Measurements from ENCODE around the gene KDM6A.
"Not testable (repeated sequence)": the region's sequence is repeated elsewhere in the genome, so short reads cannot be mapped to it uniquely, and the experiment has no call there.

Gene KDM6A

GRCh38 chrX:44872821-44873414 lies at the start of gene KDM6A:
Gene KDM6A (plus strand): TSS chrX:44873188. CDS start chrX:44873552, 364 bp downstream.
- peak; percentile 86 to 91 for DNase-seq (ENCODE audit: low read depth in 2 of 2)

- not testable (repeated sequence) for DNase-seq (ENCODE audit: low read depth in 2 of 2)
These were observed 49.8 kb upstream of the KDM6A start for GRCh38 chrX:44823193-44823592.

- DNase-seq (ENCODE audit: low read depth in 2 of 2), result no peak
These were observed 44.9 kb upstream of the KDM6A start for GRCh38 chrX:44828008-44828605.

- DNase-seq (ENCODE audit: low read depth in 2 of 2), result no peak
These were observed 43.2 kb upstream of the KDM6A start for GRCh38 chrX:44829832-44830231.

- no peak for DNase-seq (ENCODE audit: low read depth in 2 of 2)
These were observed 30.3 kb upstream of the KDM6A start for GRCh38 chrX:44842550-44843317.

- no peak for DNase-seq (ENCODE audit: low read depth in 2 of 2)
These were observed 29.7 kb upstream of the KDM6A start for GRCh38 chrX:44843318-44843702.

GRCh38 chrX:44843753-44844152 lies 29.2 kb upstream of the KDM6A start, which contains the start of gene DUSP21:
Gene DUSP21 (plus strand): TSS chrX:44844021. CDS start chrX:44844133, 112 bp downstream.
- DNase-seq (ENCODE audit: low read depth in 2 of 2), result no peak

GRCh38 chrX:44844204-44844603 lies 28.8 kb upstream of the KDM6A start:
- no peak for DNase-seq (ENCODE audit: low read depth in 2 of 2)

- not testable (repeated sequence) for DNase-seq (ENCODE audit: low read depth in 2 of 2)
These were observed 22.1 kb upstream of the KDM6A start for GRCh38 chrX:44850891-44851290.

- no peak for DNase-seq (ENCODE audit: low read depth in 2 of 2)
These were observed 1.8 kb upstream of the KDM6A start for GRCh38 chrX:44871114-44871645.

GRCh38 chrX:44871931-44872820 lies 812 bp upstream of the KDM6A start:
- no peak for DNase-seq (ENCODE audit: low read depth in 2 of 2)

GRCh38 chrX:44873415-44874276 lies 658 bp downstream of the KDM6A start:
- no peak for DNase-seq (ENCODE audit: low read depth in 2 of 2)

GRCh38 chrX:44874420-44875184 lies 1.6 kb downstream of the KDM6A start:
- no peak for DNase-seq (ENCODE audit: low read depth in 2 of 2)

GRCh38 chrX:44875185-44875489 lies 2.1 kb downstream of the KDM6A start:
- DNase-seq (ENCODE audit: low read depth in 2 of 2), result no peak

GRCh38 chrX:44876086-44876485 lies 3.1 kb downstream of the KDM6A start:
- no peak for DNase-seq (ENCODE audit: low read depth in 2 of 2)

GRCh38 chrX:44876767-44877166 lies 3.8 kb downstream of the KDM6A start:
- no peak for DNase-seq (ENCODE audit: low read depth in 2 of 2)

GRCh38 chrX:44878780-44879179 lies 5.8 kb downstream of the KDM6A start:
- no peak for DNase-seq (ENCODE audit: low read depth in 2 of 2)

- DNase-seq (ENCODE audit: low read depth in 2 of 2), result no peak
These were observed 8.6 kb downstream of the KDM6A start for GRCh38 chrX:44881549-44881948.

GRCh38 chrX:44882635-44883034 lies 9.6 kb downstream of the KDM6A start:
- no peak for DNase-seq (ENCODE audit: low read depth in 2 of 2)

GRCh38 chrX:44884944-44885343 lies 12.0 kb downstream of the KDM6A start:
- DNase-seq (ENCODE audit: low read depth in 2 of 2), result no peak
